Fibroblast of skin of right quadriceps (primary cell): ENCODE measurements around the gene HNRNPLL.

Experiments
- DNase-seq: peaks from one replicate; pipeline ENCODE4 v3.0.0-alpha.2; 2013

HNRNPLL gene

GRCh38 chr2:38524580-38524979, 78.1 kb downstream of the HNRNPLL start:
- DNase-seq, result no peak

- no peak for DNase-seq
Measured at GRCh38 chr2:38523728-38524437, 78.8 kb downstream of the HNRNPLL start.

- DNase-seq, result no peak
Measured at GRCh38 chr2:38522754-38523349, 79.9 kb downstream of the HNRNPLL start.

- no peak for DNase-seq
Measured at GRCh38 chr2:38521835-38522234, 80.9 kb downstream of the HNRNPLL start.

- no peak for DNase-seq
Measured at GRCh38 chr2:38517284-38517683, 85.4 kb downstream of the HNRNPLL start.

- no peak for DNase-seq
Measured at GRCh38 chr2:38516526-38516925, 86.2 kb downstream of the HNRNPLL start.

GRCh38 chr2:38516122-38516521, 86.6 kb downstream of the HNRNPLL start:
- DNase-seq, result no peak

GRCh38 chr2:38515155-38516074, 87.3 kb downstream of the HNRNPLL start:
- no peak for DNase-seq

- DNase-seq, result no peak
Measured at GRCh38 chr2:38514603-38515154, 88.0 kb downstream of the HNRNPLL start.

GRCh38 chr2:38512211-38512610, 90.5 kb downstream of the HNRNPLL start:
- DNase-seq, result no peak
